Epithelial cell of esophagus (primary cell): ENCODE results near the gene RASGRP2.

Experiments used
- DNase-seq: peaks from one replicate; pipeline ENCODE4 v3.0.0; 2010; ENCODE audit warnings: low read depth
- H3K4me3 ChIP-seq: 2 replicates; pipeline ENCODE4 v1.5.1; 2011; ENCODE audit warnings: mild to moderate bottlenecking, low read length, control low read depth
- CTCF ChIP-seq: IDR thresholded peaks from 2 replicates; pipeline ENCODE4 v1.5.1; 2011; ENCODE audit warnings: low read depth, mild to moderate bottlenecking, low read length, control low read depth, inconsistent platforms; ENCODE audit not compliant: insufficient read depth; ENCODE audit errors: missing control alignments

The RASGRP2 gene

GRCh38 chr11:64751580-64751979, 7.6 kb upstream of the RASGRP2 start:
- no peak for TF ChIP-seq CTCF
- no peak for DNase-seq
- H3K4me3 ChIP-seq, result no peak overlapping the region

GRCh38 chr11:64751136-64751535, 7.2 kb upstream of the RASGRP2 start:
- H3K4me3 ChIP-seq, result no peak overlapping the region
- no peak for DNase-seq
- no peak for TF ChIP-seq CTCF

GRCh38 chr11:64750361-64751054, 6.6 kb upstream of the RASGRP2 start:
- H3K4me3 ChIP-seq, result no peak overlapping the region
- DNase-seq, result no peak
- TF ChIP-seq CTCF, result no peak

- DNase-seq, result peak; percentile 36
- H3K4me3 ChIP-seq, result no peak overlapping the region
- TF ChIP-seq CTCF, result no peak
These were observed 4.2 kb upstream of the RASGRP2 start for GRCh38 chr11:64747961-64748665.

GRCh38 chr11:64746486-64746885, 2.5 kb upstream of the RASGRP2 start:
- H3K4me3 ChIP-seq, result no peak overlapping the region
- no peak for DNase-seq
- TF ChIP-seq CTCF, result no peak

- H3K4me3 ChIP-seq, result no peak overlapping the region
- no peak for DNase-seq
- no peak for TF ChIP-seq CTCF
These were observed 1.8 kb upstream of the RASGRP2 start for GRCh38 chr11:64745521-64746328.
